Breast epithelium (tissue), 3 donors: ENCODE results near the gene POLR3C. TPM values are rescaled to one million over a fixed set of nuclear protein-coding genes. Genes with fewer than 3 reads are reported as not detected.

Source experiments
- total RNA-seq, 3 donors: library from RNA; depleted of rRNA; stranded (reverse); fragments of >200 nt; gene quantifications; one replicate each; pipeline ENCODE4 v1.1.0, GENCODE V29; 2016

The POLR3C gene
- total RNA-seq, 3 donors from 2014 or later = 40.5 to 50.3 (median 40.6) TPM

Other genes starting within 250 kb of the POLR3C start
- 10 to 100 TPM; 31.7 to 40.5 (median 34.1) TPM for gene GPR89A, start 216.2 kb upstream of the POLR3C start, total RNA-seq
- gene PDZK1, start 116.8 kb upstream of the POLR3C start, total RNA-seq = 10 to 100 TPM in 2 of 3 donors, under 1 TPM in 1; 0.64 to 51.8 (median 25.2) TPM
- gene CD160, start 104.7 kb upstream of the POLR3C start, total RNA-seq = under 1 TPM in 2 of 3 donors, not detected in 1; 0.59 to 0.98 TPM
- 10 to 100 TPM; 24.3 to 28.2 (median 26.1) TPM for gene RNF115, start 105 bp upstream of the POLR3C start, total RNA-seq
- 1 to 10 TPM; 2.5 to 4.0 (median 3.3) TPM for gene NUDT17, start 21.4 kb downstream of the POLR3C start, total RNA-seq
- 10 to 100 TPM; 14.1 to 53.3 (median 31.8) TPM for gene PIAS3, start 34.9 kb downstream of the POLR3C start, total RNA-seq
- 10 to 100 TPM in 1 of 3 donors, 1 to 10 TPM in 2; 6.4 to 10.2 (median 7.0) TPM for gene ANKRD35, start 61.7 kb downstream of the POLR3C start, total RNA-seq
- gene ITGA10, start 85.8 kb downstream of the POLR3C start, total RNA-seq = 10 to 100 TPM in 2 of 3 donors, 1 to 10 TPM in 1; 3.2 to 74.9 (median 30.2) TPM
- gene PEX11B, start 94.5 kb downstream of the POLR3C start, total RNA-seq = 10 to 100 TPM; 20.3 to 40.1 (median 22.0) TPM
- gene RBM8A, start 103.3 kb downstream of the POLR3C start, total RNA-seq = 100 to 1,000 TPM; 115 to 137 (median 128) TPM
- gene LIX1L, start 133.8 kb downstream of the POLR3C start, total RNA-seq = 10 to 100 TPM; 18.1 to 28.5 (median 21.8) TPM
- gene ANKRD34A, start 140.4 kb downstream of the POLR3C start, total RNA-seq = under 1 TPM; 0.16 to 0.98 (median 0.59) TPM
- gene POLR3GL, start 140.5 kb downstream of the POLR3C start, total RNA-seq = 10 to 100 TPM; 18.0 to 32.8 (median 18.1) TPM
- gene TXNIP, start 172.4 kb downstream of the POLR3C start, total RNA-seq = 1,000 to 10,000 TPM; 2,506 to 3,955 (median 3,543) TPM
- gene HJV, start 197.5 kb downstream of the POLR3C start, total RNA-seq = not detected